SK-N-SH (cell line): ENCODE data around the gene ACIN1. TPM values are rescaled to one million over a fixed set of nuclear protein-coding genes. Genes with fewer than 3 reads are reported as not detected.

Source experiments
- CTCF ChIA-PET: fragments of 300-600, 350-600 bp; formaldehyde crosslinking; extraction: SDS; loops from one replicate; lab custom pipeline; 2021; lab: Yijun Ruan, JAX
- POLR2A ChIA-PET: fragments of 350-600 bp; sonication (Branson Sonifier 250); formaldehyde crosslinking; extraction: SDS; loops from one replicate; lab custom pipeline; 2020; ENCODE audit warnings: antibody characterized with exemption, inconsistent platforms; lab: Yijun Ruan, JAX
- DNase-seq: peaks from one replicate; pipeline ENCODE4 v3.0.0; 2012
- H2AFZ ChIP-seq: fragments of 200-600 bp; sonication (generic); 2 replicates; pipeline ENCODE4 v1.8.1; 2016; ENCODE audit warnings: antibody characterized with exemption, mild to moderate bottlenecking, low read depth
- H3F3A ChIP-seq: fragments of 200-600 bp; sonication (generic); replicated peaks from 2 replicates; pipeline ENCODE3; 2016; ENCODE audit warnings: antibody characterized with exemption, mild to moderate bottlenecking; ENCODE audit not compliant: insufficient read depth
- H3K27ac ChIP-seq, 2 experiments: fragments of 200-500 bp in 1 of 2; fragments of 200-600 bp in 1 of 2; sonication (Bioruptor generic) in 1 of 2; sonication (generic), shearing (Covaris generic) in 1 of 2; 2 replicates each; pipeline versions ENCODE4 v1.5.1 to v1.6.1; 2014 to 2016; ENCODE audit warnings: low read depth in 2 of 2, inconsistent platforms in 1 of 2, low read length in 1 of 2, mild to moderate bottlenecking in 1 of 2, mixed read lengths in 1 of 2
- H3K27me3 ChIP-seq: fragments of 200-600 bp; sonication (generic), shearing (Covaris generic); 2 replicates; pipeline ENCODE4 v1.6.1; 2016; ENCODE audit warnings: mixed run types; ENCODE audit not compliant: insufficient read depth
- H3K36me3 ChIP-seq, 2 experiments: fragments of 200-500 bp in 1 of 2; fragments of 200-600 bp in 1 of 2; sonication (Bioruptor generic) in 1 of 2; sonication (generic) in 1 of 2; replicated peaks in 1 of 2; 2 replicates each; pipeline versions ENCODE3 to v1.5.1; 2014 to 2016; ENCODE audit warnings: low read length in 1 of 2, mild to moderate bottlenecking in 1 of 2; ENCODE audit not compliant: insufficient read depth in 2 of 2, control insufficient read depth in 1 of 2
- H3K4me1 ChIP-seq, 2 experiments: fragments of 200-500 bp in 1 of 2; fragments of 200-600 bp in 1 of 2; sonication (Bioruptor generic) in 1 of 2; sonication (generic), shearing (Covaris generic) in 1 of 2; 2 replicates each; pipeline versions ENCODE4 v1.5.1 to v1.6.1; 2014 to 2016; ENCODE audit warnings: low read depth in 1 of 2, low read length in 1 of 2, mixed run types in 1 of 2; ENCODE audit not compliant: insufficient read depth in 2 of 2, control insufficient read depth in 1 of 2
- H3K4me2 ChIP-seq: fragments of 200-600 bp; sonication (generic), shearing (Covaris generic); 2 replicates; pipeline ENCODE4 v1.6.1; 2017; ENCODE audit warnings: mixed run types
- H3K4me3 ChIP-seq, 2 experiments: fragments of 200-500 bp in 1 of 2; fragments of 200-600 bp in 1 of 2; sonication (Bioruptor generic) in 1 of 2; sonication (generic), shearing (Covaris generic) in 1 of 2; 2 replicates each; pipeline versions ENCODE4 v1.5.1 to v1.8.1; 2014 to 2016; ENCODE audit warnings: low read depth in 2 of 2, inconsistent platforms in 1 of 2, low read length in 1 of 2, mild to moderate bottlenecking in 1 of 2, mixed read lengths in 1 of 2, moderate library complexity in 1 of 2
- H3K79me2 ChIP-seq: fragments of 200-600 bp; sonication (generic); 2 replicates; pipeline ENCODE4 v1.8.1; 2017; ENCODE audit warnings: mild to moderate bottlenecking; ENCODE audit not compliant: insufficient read depth
- H3K9ac ChIP-seq: fragments of 200-600 bp; sonication (generic); 2 replicates; pipeline ENCODE4 v1.6.1; 2017; ENCODE audit warnings: mixed run types
- H3K9me2 ChIP-seq: fragments of 200-600 bp; sonication (generic); 2 replicates; pipeline ENCODE4 v1.6.1; 2017; ENCODE audit warnings: mixed run types
- H3K9me3 ChIP-seq: fragments of 200-600 bp; sonication (generic); 2 replicates; pipeline ENCODE4 v1.6.1; 2017; ENCODE audit warnings: mixed run types, mild to moderate bottlenecking, moderate library complexity
- H4K20me1 ChIP-seq: fragments of 200-600 bp; sonication (generic); 2 replicates; pipeline ENCODE4 v1.6.1; 2017; ENCODE audit warnings: mild to moderate bottlenecking, mixed run types; ENCODE audit not compliant: insufficient read depth
- EZH2phosphoT487 ChIP-seq: fragments of 200-600 bp; sonication (generic); IDR thresholded peaks from 2 replicates; pipeline ENCODE4 v1.6.1; 2017; ENCODE audit warnings: low read depth, mixed run types, mild to moderate bottlenecking, antibody characterized with exemption, moderate library complexity, borderline replicate concordance
- FOSL2 ChIP-seq: IDR thresholded peaks from 2 replicates; pipeline ENCODE4 v1.4.0; 2012; ENCODE audit warnings: low read depth, mild to moderate bottlenecking, moderate library complexity, borderline replicate concordance
- FOXJ3 ChIP-seq: sonication (generic); formaldehyde crosslinking; IDR thresholded peaks from 2 replicates; pipeline ENCODE4 v1.5.1; 2020; ENCODE audit warnings: mild to moderate bottlenecking, missing genetic modification reagents
- FOXM1 ChIP-seq: IDR thresholded peaks from 2 replicates; pipeline ENCODE4 v1.4.0; 2012; ENCODE audit warnings: low read depth, mild to moderate bottlenecking
- GABPA ChIP-seq: IDR thresholded peaks from 2 replicates; pipeline ENCODE4 v1.4.0; 2012; ENCODE audit warnings: low read depth, mild to moderate bottlenecking
- GATA2 ChIP-seq: sonication (generic); formaldehyde crosslinking; IDR thresholded peaks from 2 replicates; pipeline ENCODE4 v1.5.0; 2020; ENCODE audit warnings: mild to moderate bottlenecking, missing genetic modification reagents
- JUND ChIP-seq: IDR thresholded peaks from 2 replicates; pipeline ENCODE4 v1.4.0; 2012
- RAD21 ChIP-seq: IDR thresholded peaks from 2 replicates; pipeline ENCODE4 v1.6.1; 2012; ENCODE audit warnings: mild to moderate bottlenecking, low read length
- RXRA ChIP-seq: IDR thresholded peaks from 2 replicates; pipeline ENCODE4 v1.4.0; 2012; ENCODE audit warnings: low read depth, mild to moderate bottlenecking, borderline replicate concordance
- TAF1 ChIP-seq: IDR thresholded peaks from 2 replicates; pipeline ENCODE4 v1.6.1; 2012; ENCODE audit warnings: low read depth, mild to moderate bottlenecking, low read length, moderate library complexity, borderline replicate concordance
- TCF12 ChIP-seq: IDR thresholded peaks from 2 replicates; pipeline ENCODE4 v1.4.0; 2012
- WGBS: methylation state at CpG from one replicate; pipeline ENCODE4 v1.1.6; 2017; ENCODE audit warnings: low lambda C conversion rate; 5-methylcytosine and 5-hydroxymethylcytosine counted together
- polyA plus RNA-seq, 3 experiments: library from polyadenylated mRNA; depleted of rRNA; stranded (reverse); fragments of >200 nt; gene quantifications; 2 replicates each; pipeline ENCODE4 v1.2.3, GENCODE V29; 2012
- TF ChIP-seq, protein P1 (sequence below): IDR thresholded peaks from 2 replicates; pipeline ENCODE4; 2012
- TF ChIP-seq, protein P2 (sequence below): fragments of 200-600 bp; sonication (generic); IDR thresholded peaks from 2 replicates; pipeline ENCODE4 v1.6.1; 2017; ENCODE audit warnings: antibody characterized with exemption, mild to moderate bottlenecking, moderate library complexity
- TF ChIP-seq, protein P3 (sequence below): IDR thresholded peaks from 2 replicates; pipeline ENCODE4 v1.6.1; 2012; ENCODE audit warnings: mild to moderate bottlenecking, low read depth, low read length, moderate library complexity

ACIN1 gene
- polyA plus RNA-seq, 1 of the 3 experiments (the other 2 are of a cell fraction), result 159 TPM

DNA sequence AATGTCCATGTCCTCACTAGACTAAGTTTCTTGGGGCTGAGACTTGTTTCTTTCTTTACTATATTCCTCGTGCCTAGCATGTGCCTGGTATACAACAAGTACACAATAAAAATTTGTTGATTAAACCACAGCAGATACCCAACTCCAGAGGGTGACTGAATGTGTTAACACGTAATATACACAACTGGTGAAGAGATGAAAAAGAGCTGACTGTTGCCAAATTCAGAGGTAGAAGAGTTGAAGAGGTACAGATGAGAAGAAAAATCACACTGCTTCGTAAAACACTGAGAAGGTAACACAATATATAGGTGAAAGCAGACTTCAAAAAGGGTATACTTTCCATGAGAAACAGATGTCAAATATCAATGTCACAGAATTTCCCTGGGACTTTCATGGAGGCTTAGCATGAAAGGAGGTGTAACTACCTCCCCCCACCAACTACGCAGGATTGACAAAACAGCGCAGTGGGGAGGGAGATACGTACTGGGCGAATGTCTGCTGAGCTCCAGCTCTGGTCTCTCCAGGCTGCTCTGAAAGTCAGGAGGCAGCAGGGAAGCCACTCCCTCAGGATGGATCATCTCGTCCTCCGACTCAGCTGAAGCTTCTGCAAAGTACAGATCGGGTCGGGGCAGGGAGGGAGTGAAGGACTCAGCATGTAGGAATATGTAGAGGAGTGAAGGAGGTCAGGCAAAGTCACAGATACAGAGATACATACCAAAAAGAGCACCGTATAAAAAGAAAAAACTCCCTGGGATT, 5.3 kb downstream of the ACIN1 start:
- no peak overlapping the region for H3K4me2 ChIP-seq
- no peaks in the 10 kb centered on the region for H3K9me3 ChIP-seq
- H3K27ac ChIP-seq, result no peak overlapping the region
- H3K4me3 ChIP-seq, result no peak overlapping the region
- ChIA-PET CTCF (interaction anchor here (0.9 to 7.5 kb wide), 8 partner anchors 12 to 103 kb away, joined by 3 to 73 read pairs (median 4); partner anchors contain the start of gene CDH24), POLR2A (no interaction called here)
- H3K36me3 ChIP-seq, result peaks cover 66 to 80% of the 10 kb centered on the region in 2 experiments
- H3K27me3 ChIP-seq, result no peaks in the 10 kb centered on the region
- H4K20me1 ChIP-seq, result peaks cover 27% of the 10 kb centered on the region
- peaks cover 11% of the 10 kb centered on the region for H3F3A ChIP-seq
- peaks cover 91% of the 10 kb centered on the region for H3K79me2 ChIP-seq
- 97% methylated on average over 12 of the region's 12 CpGs for WGBS
- TF ChIP-seq TCF12 (no peak), FOSL2 (no peak), FOXM1 (no peak), GATA2 (CRISPR knock-in tag) (no peak), RAD21 (no peak), GABPA (no peak), JUND (no peak), TAF1 (no peak), FOXJ3 (CRISPR knock-in tag) (no peak), RXRA (no peak)
- TF ChIP-seq, protein P1, sequence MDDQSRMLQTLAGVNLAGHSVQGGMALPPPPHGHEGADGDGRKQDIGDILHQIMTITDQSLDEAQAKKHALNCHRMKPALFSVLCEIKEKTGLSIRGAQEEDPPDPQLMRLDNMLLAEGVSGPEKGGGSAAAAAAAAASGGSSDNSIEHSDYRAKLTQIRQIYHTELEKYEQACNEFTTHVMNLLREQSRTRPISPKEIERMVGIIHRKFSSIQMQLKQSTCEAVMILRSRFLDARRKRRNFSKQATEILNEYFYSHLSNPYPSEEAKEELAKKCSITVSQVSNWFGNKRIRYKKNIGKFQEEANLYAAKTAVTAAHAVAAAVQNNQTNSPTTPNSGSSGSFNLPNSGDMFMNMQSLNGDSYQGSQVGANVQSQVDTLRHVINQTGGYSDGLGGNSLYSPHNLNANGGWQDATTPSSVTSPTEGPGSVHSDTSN, result no peak
- H2AFZ ChIP-seq, result no peak overlapping the region
- no peak for DNase-seq
- H3K9me2 ChIP-seq, result no peaks in the 10 kb centered on the region
- no peak overlapping the region for H3K9ac ChIP-seq
- H3K4me1 ChIP-seq, result peaks cover 4 to 6% of the 10 kb centered on the region in 2 experiments; a peak in 3 of 4 replicates

DNA sequence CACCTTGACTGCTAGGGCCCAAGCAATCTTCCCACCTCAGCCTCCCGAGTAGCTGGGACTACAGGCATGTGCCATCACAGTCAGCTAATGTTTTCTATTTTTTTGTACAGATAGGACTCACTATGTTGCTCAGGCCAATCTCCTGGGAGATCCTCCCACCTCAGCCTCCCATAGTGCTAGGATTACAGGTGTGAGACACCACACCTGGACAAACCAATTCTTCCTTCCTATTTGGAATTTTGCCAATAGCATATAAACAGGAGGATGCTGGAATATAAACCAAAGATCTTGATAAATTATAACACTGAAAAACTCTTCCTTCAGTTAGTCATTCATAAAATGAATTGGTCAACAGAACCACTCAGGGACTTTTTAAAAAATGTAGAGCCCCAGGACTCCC, 8.4 kb downstream of the ACIN1 start:
- Histone ChIP-seq H3K4me2 (no peak overlapping the region), H3K36me3 (peaks cover 58 to 92% of the 10 kb centered on the region in 2 experiments), H3K27me3 (no peaks in the 10 kb centered on the region), H3K79me2 (peaks cover 88% of the 10 kb centered on the region), H3K9me2 (no peaks in the 10 kb centered on the region), H3K27ac (no peak overlapping the region), H3K9me3 (no peaks in the 10 kb centered on the region), H2AFZ (no peak overlapping the region), H3K9ac (no peak overlapping the region), H3F3A (peaks cover 13% of the 10 kb centered on the region), H3K4me1 (no peaks in the 10 kb centered on the region), H3K4me3 (no peak overlapping the region), H4K20me1 (no peaks in the 10 kb centered on the region; the same call in 1 of the 2 replicates)
- WGBS, result 100% methylated on average over 1 of the region's 1 CpG
- ChIA-PET POLR2A (no interaction called here), CTCF (interaction anchor here (1.4 to 7.5 kb wide), 3 partner anchors 9 to 34 kb away, joined by 6 to 73 read pairs (median 8); no protein-coding TSS in a partner anchor)
- no peak for DNase-seq
- TF ChIP-seq RAD21 (no peak), TCF12 (no peak), EZH2phosphoT487 (no peak)
- TF ChIP-seq, protein P2, sequence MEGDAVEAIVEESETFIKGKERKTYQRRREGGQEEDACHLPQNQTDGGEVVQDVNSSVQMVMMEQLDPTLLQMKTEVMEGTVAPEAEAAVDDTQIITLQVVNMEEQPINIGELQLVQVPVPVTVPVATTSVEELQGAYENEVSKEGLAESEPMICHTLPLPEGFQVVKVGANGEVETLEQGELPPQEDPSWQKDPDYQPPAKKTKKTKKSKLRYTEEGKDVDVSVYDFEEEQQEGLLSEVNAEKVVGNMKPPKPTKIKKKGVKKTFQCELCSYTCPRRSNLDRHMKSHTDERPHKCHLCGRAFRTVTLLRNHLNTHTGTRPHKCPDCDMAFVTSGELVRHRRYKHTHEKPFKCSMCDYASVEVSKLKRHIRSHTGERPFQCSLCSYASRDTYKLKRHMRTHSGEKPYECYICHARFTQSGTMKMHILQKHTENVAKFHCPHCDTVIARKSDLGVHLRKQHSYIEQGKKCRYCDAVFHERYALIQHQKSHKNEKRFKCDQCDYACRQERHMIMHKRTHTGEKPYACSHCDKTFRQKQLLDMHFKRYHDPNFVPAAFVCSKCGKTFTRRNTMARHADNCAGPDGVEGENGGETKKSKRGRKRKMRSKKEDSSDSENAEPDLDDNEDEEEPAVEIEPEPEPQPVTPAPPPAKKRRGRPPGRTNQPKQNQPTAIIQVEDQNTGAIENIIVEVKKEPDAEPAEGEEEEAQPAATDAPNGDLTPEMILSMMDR, result no peak
- TF ChIP-seq, protein P3, sequence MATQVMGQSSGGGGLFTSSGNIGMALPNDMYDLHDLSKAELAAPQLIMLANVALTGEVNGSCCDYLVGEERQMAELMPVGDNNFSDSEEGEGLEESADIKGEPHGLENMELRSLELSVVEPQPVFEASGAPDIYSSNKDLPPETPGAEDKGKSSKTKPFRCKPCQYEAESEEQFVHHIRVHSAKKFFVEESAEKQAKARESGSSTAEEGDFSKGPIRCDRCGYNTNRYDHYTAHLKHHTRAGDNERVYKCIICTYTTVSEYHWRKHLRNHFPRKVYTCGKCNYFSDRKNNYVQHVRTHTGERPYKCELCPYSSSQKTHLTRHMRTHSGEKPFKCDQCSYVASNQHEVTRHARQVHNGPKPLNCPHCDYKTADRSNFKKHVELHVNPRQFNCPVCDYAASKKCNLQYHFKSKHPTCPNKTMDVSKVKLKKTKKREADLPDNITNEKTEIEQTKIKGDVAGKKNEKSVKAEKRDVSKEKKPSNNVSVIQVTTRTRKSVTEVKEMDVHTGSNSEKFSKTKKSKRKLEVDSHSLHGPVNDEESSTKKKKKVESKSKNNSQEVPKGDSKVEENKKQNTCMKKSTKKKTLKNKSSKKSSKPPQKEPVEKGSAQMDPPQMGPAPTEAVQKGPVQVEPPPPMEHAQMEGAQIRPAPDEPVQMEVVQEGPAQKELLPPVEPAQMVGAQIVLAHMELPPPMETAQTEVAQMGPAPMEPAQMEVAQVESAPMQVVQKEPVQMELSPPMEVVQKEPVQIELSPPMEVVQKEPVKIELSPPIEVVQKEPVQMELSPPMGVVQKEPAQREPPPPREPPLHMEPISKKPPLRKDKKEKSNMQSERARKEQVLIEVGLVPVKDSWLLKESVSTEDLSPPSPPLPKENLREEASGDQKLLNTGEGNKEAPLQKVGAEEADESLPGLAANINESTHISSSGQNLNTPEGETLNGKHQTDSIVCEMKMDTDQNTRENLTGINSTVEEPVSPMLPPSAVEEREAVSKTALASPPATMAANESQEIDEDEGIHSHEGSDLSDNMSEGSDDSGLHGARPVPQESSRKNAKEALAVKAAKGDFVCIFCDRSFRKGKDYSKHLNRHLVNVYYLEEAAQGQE, result no peak
